GM21717 (cell line): ENCODE results near the gene ADD1.

Source experiments
- ATAC-seq: cut with Tn5 transposase; IDR thresholded peaks from one replicate; pipeline ENCODE4 v1.9.1; 2021; ENCODE audit warnings: mild to moderate bottlenecking, moderate library complexity; ENCODE audit not compliant: unreplicated experiment

The ADD1 gene

DNA sequence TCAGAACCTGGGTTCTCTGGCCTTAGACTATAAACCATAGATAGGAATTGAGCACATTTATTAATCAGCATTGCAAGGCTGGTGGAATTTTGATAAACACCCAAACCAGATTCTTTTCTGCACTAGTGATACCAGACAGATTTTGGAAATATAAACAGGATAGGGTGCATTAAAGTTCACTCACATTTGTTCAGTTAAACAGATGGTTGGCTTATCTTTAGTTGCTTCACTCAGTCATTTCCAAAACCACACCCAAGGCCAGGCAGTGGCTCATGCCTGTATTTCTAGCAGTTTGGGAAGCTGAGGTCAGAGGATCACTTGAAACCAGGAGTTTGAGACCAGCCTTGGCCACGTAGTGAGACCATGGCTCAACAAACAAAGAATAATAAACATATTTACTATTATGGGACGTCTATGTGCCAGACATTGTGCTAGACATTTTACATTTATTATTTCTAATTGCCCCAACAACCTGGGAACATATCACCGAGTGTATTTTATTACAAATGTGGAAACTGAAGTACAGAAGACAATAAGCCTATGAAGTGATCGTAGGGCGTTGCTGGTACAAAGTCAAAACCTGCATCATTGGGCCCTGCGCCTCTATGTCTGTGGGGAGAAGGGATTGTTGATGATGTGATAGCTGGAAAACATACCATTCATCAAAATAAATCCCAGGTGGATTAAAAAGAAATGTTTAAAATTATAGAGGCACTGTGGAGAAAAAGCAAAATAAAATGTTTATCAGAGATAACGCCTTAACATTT lies 15.0 kb downstream of the ADD1 start:
- no peak for ATAC-seq

DNA sequence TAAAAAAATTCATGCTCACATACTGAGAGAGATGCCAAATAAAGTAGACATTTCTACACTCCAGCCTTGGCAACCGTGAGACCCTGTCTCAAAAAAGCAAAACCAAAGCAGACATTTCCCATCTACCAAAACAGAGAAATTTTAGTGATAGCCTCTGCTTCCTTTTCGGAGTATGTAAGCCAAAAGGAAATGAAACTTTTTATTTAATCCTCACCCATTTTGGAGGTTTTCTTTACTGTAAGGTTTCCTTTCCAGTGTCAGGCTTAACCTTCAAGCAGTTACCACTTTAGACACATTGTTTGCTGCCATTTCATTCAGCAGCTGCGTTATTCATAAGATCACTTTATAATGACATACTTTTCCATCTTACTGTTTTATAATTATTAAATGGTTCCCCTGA lies 15.9 kb downstream of the ADD1 start:
- ATAC-seq = no peak

DNA sequence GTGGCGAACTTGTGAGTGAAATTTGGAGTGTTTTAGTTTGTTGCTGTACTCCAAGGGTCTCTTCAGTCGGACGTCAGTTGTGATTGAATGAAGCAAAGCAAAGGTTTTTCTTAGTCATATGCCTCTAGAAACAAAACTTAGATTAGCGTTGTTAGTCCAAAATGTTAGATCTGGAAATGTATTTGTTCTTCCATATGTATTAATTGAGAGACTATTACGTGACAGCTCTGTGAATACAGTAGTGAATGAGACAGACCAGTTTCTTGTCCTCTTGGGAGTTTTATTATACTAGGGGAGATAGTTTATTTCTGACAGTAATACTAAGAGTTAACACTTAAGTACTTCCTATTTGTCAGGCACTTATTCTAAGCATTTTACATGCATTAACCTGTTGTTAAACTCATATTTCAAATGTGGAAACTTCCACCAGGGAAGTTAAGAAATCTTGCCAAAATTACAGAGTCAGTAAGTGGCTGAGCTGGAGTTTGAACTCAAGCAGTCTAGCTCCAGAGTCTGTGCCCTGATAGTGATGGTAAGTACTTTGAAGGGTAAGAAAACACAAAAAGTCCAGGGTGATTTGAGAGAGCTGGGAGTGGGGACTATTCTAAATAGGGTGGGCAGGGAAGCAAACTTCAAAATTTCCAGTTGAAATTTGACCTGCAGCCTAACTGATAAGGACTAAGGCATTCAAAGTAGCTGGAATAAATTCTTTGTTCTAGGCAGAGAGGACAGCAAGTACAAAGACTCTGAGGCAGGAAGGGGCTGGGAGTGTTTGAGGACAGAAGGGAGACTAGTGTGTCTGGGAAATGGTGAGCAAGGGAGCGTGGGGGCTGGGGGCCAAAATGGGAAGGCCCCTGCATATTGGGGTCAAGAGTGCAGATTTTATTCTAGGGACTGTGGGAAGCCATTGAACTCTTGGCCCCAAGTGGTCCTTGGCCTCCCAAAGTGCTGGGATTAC lies 17.0 kb downstream of the ADD1 start:
- no peak for ATAC-seq

DNA sequence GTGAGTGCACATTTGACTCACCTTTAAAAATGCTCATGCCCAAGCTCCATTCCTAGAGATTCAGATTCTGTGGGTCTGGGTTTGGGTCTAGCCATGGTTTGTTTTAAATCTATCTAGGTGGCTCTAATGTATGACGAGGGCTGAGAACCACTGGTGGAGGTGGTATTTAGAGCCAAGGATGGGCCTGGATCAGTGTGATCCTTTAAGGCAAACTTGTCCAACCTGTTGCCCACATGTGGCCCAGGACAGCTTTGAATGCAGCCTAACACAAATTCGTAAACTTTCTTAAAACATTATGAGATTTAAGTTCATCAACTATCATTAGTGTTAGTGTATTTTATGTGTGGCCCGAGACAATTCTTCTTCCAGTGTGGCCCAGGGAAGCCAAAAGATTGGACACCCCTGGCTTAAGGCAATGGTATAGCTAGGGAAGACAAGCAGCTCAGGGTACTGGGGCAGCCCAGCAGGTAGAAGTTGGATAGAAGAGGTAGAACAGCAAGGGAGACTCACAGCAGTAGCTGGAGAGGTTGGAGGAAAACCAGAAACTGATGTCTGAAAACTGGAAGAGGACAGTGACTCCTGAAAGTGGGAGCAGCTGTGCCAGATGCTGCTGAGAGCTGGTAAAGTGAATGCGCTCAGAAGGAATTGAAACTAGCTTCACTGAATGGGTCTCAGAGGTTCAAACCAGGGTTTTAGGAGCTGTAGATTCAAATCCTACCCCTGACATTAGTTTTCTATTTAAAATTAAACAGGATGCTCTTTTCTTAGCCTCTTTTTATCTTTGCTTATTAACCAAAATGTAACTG lies 18.2 kb downstream of the ADD1 start:
- no peak for ATAC-seq

DNA sequence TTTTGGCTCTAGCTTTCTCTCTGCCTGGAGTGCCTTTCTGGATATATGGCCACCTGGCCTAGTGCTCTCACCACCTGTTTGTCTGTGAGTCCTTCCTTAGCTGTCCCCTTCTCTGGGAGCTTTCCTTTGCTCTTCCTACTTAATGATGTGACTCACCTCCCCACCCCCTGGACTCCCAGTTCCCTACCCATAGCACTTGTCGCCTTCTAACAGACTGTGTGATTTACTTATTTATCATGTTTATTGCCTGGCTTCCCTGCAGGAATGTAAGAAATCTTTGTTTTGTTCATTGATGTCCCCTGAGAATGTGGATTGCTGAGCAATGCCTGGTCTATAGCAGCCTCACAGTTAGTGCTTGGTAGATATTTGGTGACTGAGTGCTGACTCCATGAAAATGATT lies 18.9 kb downstream of the ADD1 start:
- no peak for ATAC-seq

DNA sequence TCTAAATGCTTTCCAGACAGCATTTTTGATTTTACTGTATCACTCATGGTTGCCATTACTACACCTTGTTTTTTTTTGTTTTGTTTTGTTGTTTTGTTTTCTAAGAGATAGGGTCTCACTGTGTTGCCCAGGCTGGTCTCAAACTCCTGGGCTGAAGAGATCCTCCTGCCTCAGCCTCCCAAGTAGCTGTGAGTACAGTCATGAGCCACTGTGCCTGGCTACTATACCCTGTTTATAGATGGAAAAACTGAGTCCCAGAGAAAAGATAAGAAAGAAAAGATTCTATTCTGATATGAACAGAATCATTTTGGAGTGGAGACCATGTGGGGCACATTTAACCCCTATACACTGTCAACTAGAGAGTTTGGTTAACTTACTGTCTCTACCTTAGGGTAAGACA lies 20.0 kb downstream of the ADD1 start:
- no peak for ATAC-seq

DNA sequence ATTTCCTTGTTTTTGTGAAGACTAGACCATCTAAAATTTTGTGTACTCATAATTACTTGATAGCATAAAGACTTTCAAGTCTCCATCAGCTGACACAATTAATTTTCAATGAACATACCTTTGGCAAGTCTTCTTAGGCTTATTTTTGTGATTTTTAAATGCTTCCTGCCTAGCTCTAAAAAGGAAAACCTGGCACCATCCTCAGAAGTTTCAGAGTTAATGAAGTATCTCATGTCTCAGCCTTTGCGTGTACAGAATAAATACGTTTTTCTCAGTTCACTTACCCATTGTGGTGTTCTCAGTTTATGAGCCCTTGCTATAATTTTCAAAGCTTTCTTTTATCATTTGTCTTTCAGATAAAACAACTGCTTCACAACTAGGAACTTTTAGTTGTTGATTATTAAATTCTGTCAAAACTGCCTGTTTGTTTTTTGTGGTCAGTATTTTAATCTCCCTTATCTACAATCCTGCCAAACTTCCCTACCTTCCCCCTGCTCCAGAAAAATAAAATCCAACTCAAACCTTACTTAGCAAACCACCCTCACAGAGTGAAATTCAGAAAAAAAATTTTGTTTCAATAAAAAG lies 21.6 kb downstream of the ADD1 start:
- ATAC-seq = no peak

DNA sequence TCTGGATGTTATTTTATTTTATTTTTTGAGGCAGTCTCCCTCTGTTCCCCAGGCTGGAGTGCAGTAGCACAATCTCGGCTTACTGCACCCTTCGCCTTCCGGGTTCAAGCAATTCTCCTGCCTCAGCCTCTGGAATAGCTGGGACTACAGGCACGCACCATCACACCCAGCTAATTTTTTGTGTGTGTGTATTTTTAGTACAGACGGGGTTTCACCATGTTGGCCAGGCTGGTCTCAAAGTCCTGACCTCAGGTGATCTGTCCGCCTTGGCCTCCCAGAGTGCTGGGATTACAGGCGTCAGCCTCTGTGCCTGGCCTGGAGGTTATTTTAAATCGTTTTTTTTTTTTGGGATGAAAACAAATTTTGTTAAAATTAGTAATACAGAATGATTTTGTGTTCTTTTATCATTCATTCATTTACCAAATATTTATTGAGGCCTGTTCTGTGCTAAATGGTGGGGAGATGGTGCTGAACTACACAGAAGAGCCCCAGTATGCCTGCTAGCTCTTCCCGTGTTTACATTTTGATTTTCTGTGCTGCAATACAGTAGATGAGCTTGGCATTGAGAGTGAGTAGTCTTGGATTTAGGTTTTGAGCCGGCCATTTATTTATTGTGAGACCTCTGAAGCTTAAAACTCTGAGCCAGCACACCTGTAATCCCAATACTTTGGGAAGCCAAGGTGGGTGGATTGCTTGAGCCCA lies 22.7 kb downstream of the ADD1 start:
- no peak for ATAC-seq

DNA sequence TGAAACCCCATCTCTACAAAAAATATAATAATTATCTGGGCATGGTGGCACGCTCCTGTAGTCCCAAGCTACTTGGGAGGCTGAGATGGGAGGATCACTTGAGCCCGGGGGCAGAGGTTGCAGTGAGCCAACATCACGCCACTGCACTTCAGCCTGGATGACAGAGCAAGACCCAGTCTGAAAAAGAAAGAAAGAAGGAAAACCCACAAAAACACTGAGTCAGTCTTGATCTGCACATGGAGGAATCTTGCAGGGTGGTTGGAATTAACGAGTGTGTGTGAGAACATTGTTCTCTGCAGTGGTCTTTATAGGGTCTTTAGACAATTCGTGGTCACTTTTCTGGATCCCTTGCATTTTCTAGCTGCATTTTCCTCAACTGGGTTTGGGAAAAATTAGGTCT lies 23.2 kb downstream of the ADD1 start:
- ATAC-seq = no peak

DNA sequence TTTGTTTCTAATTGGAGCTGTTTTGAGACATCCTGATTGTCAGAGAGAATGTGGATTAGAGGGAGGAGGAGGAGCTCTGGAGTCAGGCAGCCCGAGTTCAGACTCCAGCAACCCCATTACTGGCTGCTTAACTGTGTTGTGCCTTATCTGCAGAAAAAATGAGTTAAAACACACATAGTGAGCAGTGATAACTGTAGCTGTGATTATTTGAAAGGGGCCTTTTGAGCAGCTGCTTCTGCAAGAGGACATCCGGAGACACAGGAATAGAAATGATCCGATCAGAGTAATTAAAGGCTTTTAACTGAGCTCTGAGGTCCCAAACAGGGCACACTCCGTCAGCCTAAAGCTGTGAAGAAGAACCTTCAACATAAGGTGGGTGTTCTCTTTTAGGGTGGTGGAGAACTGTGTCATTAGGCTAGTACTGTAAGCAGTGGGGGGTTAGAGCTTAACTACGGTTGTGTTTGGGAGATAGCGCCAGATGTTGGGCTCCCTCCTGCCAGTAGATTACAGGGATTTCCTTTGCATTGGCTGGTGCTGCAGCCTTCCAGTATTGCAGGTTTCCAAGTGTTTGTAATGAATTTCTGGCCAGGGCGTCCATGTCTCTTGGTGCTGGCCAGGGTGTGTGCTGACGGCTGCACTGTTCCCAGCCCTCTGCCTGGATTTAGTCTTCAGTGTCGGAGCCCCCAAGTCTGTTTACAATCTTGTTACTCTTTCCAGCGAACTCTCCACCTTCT lies 24.3 kb downstream of the ADD1 start:
- no peak for ATAC-seq

DNA sequence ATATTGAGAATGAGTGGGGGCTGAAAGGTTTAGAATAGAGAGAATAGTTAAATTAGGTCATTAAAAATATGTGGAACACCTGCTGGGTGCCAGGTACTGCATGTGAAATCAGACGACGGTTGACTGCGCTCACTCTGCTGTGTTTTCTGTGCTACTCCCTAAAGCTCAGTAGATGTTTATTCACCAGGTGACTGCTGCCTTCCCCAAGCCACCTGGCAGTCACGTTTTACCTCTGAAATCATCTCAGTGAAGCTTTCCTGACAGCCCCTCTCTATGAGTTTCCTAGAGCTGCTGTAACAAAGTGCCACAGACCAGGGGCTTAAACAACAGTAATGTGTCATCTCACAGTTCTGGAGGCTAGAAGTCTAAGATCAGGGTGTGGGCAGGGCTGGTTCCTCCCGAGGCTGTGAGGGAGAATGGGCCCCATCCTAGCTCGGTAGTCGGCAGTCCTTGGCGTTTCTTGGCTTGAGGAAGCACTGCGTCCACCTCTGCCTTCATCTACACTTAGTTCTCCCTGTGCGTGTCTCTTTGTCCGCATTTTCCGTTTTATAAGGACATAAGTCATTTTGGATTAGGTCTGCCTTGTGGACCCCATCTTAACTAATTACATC lies 25.3 kb downstream of the ADD1 start:
- ATAC-seq = no peak

DNA sequence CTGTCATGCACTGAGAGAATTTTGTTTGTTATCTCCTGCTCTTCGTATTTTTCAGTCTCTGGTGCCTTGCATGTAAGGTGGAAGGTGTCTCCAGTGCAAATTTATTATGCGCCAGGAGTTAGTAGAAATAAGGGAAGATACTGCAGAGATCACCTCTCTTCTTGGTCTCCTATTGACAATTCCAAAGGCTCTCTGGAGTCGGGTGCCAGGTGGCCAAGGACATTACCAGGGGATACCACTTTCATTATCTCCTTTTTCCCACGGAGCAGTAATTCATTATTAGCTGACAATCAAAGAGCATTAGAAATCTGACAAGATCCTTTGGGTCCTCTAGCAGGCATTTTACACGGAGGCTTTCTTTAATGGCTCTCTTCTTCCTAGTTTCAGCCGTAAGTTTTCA lies 26.0 kb downstream of the ADD1 start:
- no peak for ATAC-seq

DNA sequence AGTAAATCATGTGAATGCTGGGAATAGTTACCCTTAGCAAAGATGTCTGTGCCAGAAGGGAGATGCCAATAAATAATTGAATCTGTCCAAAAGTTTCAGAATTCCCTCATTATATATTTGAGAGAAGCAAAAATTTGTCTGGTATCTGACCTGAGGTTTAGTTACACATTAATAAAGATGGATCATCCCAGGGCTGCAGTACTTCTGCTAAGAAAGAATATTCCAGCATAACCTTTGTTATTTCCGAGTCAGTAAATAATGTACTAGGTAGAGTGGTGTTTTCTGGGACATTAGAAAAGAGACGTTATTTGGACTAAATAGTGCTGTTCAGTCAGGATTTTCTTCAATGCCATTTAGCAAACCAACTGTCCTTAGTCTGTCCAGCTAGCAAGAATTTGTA lies 26.4 kb downstream of the ADD1 start:
- no peak for ATAC-seq

DNA sequence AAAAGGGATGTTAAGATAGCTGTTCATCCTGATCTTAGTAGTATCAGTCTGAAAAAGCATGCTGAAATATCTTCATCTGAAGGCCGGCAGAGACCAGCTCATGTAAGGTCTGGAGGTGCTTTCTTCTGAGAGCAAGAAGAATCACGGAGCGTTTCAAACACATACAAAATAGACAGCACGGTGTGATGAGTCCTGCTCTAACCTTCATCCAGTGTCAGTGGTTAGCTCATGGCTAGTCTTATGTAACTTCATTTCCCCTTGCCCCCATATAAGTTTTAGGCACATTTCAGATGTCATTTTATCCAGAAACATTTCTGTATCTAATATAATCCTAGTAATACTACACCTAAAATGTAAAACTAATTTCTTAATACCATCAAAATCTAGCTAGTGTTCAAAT lies 27.8 kb downstream of the ADD1 start:
- no peak for ATAC-seq

DNA sequence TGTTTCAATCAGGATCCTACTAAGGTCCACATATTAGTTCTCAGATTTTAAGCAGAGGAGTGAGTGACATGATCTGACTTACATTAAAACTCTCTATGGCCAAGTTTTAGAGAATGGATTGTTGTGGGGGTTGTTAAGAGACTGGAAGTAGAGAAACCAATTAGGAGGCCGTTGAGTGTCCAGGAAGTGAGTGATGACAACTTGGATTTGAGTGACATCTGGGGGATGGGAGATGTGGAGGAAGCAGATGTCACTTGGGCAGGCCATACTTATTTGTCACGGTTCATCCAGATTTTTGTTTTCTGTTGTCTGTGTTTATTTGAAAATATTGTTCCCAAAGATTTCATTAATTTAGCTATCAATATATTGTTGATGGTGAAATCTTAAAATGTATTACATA lies 28.3 kb downstream of the ADD1 start:
- ATAC-seq = no peak

DNA sequence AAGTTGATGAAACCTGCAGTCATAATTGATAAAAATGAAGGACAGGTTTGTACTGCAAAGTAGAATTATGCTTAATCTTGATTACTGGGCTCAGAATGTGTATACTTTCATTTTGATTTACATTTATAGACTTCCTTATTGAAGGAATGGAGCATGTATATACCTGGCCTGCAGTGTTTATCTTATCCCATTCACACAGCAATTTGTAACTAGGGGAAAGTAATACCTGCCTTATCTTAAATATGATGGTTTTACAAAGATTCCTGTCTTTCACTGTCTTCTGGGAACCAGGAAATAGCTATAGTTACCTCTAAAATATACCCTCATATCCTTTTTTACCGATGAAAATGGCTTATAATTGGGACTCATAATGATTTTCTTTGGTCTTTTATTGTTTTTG lies 29.7 kb downstream of the ADD1 start:
- no peak for ATAC-seq

DNA sequence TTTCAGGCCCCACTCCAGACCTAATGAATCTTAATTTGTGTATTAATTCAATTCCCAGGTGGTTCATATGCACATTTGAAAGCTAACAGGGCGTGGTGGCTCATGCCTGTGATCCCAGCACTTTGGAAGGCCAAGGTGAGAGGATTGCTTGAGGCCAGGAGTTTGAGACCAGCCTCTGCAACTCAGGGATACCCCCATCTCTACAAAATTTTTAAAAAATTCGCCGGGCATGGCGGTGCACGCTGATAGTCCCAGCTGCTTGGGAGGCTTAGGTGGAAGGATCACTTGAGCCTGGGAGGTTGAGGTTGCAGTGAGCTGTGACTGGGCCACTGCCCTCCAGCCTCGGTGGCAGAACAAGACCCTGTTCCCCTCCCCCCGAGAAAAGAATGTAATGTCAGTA lies 31.2 kb downstream of the ADD1 start:
- no peak for ATAC-seq

DNA sequence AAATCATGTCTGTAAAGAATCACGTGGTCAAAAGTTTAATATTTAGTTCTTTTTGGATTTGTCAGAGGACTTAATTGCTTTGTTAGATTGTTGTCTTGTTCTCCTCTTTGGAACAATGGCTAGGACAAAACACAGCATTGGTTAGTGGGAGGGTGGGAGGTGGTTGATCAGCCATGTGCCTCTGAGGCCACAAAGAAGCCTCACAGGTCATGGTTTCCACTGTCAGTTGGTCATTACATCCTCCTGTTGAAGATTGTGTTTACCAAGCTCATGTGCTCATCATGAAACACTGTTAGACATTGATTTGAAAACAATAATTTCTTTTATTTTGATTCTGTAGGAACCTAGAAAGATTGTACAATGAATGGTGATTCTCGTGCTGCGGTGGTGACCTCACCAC lies 31.9 kb downstream of the ADD1 start:
- no peak for ATAC-seq

DNA sequence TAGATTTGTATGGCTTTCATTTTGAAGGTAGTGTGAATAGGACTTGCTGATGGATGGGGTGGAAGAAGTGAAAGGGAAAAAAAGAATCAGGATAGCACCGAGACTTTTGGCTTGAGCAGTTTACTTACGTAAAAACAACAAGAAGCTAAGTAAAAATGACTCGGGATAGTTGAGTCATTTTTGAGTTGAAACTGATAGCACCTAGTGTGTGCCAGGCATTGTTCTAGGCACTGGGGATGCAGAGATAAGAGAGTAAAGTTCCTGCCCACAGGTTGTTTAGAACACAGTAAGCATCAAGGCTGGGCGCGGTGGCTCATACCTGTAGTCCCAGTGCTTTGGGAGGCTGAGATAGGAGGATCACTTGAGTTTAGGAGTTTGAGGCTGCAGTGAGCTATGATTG lies 34.7 kb downstream of the ADD1 start:
- ATAC-seq = no peak
